Erythroblast (primary cell): ENCODE results near the gene CDK5RAP1.
"Not testable (repeated sequence)": the region's sequence is repeated elsewhere in the genome, so short reads cannot be mapped to it uniquely, and the experiment has no call there.

ENCODE experiments used
- DNase-seq, 2 experiments: peaks; one replicate each; lab custom pipeline; 2025; lab: John Stamatoyannopoulos, UW
- GATA1 ChIP-seq: IDR thresholded peaks from 2 replicates; pipeline ENCODE4 v1.6.1; 2011; ENCODE audit warnings: low read depth, mild to moderate bottlenecking, control low read depth, low read length, moderate library complexity
- POLR2A ChIP-seq: IDR thresholded peaks from 2 replicates; pipeline ENCODE4 v1.6.1; 2011; ENCODE audit warnings: mild to moderate bottlenecking, low read length

The CDK5RAP1 gene, protein sequence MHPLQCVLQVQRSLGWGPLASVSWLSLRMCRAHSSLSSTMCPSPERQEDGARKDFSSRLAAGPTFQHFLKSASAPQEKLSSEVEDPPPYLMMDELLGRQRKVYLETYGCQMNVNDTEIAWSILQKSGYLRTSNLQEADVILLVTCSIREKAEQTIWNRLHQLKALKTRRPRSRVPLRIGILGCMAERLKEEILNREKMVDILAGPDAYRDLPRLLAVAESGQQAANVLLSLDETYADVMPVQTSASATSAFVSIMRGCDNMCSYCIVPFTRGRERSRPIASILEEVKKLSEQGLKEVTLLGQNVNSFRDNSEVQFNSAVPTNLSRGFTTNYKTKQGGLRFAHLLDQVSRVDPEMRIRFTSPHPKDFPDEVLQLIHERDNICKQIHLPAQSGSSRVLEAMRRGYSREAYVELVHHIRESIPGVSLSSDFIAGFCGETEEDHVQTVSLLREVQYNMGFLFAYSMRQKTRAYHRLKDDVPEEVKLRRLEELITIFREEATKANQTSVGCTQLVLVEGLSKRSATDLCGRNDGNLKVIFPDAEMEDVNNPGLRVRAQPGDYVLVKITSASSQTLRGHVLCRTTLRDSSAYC

GRCh38 chr20:33401184-33401920, at the start of gene CDK5RAP1:
CDK5RAP1 (minus strand) TSS chr20:33401519; CDS start chr20:33397064, 4,455 bp downstream.
- DNase-seq: peak; percentile 95 to 96
- TF ChIP-seq GATA1: no peak
- TF ChIP-seq POLR2A: peak; percentile 76

- TF ChIP-seq POLR2A (no peak), GATA1 (no peak)
- DNase-seq: no peak
Observed at GRCh38 chr20:33450867-33451266, 49.5 kb upstream of the CDK5RAP1 start.

- TF ChIP-seq GATA1: no peak
- TF ChIP-seq POLR2A: no peak
- DNase-seq: no peak
Observed at GRCh38 chr20:33445881-33446625, 44.7 kb upstream of the CDK5RAP1 start.

- TF ChIP-seq GATA1: no peak
- no peak for TF ChIP-seq POLR2A
- peak; percentile 36 to 55 for DNase-seq
Observed at GRCh38 chr20:33444797-33445560, 43.7 kb upstream of the CDK5RAP1 start.

GRCh38 chr20:33443512-33444239, 42.4 kb upstream of the CDK5RAP1 start, which contains the start of gene SNTA1:
SNTA1 (minus strand) TSS chr20:33443763; CDS start chr20:33443620, 143 bp downstream.
- no peak for TF ChIP-seq GATA1
- TF ChIP-seq POLR2A: no peak
- DNase-seq: peak; percentile 85 to 87

GRCh38 chr20:33443006-33443511, 41.7 kb upstream of the CDK5RAP1 start:
- DNase-seq: peak; percentile 47 to 56
- no peak for TF ChIP-seq GATA1
- TF ChIP-seq POLR2A: no peak

DNA sequence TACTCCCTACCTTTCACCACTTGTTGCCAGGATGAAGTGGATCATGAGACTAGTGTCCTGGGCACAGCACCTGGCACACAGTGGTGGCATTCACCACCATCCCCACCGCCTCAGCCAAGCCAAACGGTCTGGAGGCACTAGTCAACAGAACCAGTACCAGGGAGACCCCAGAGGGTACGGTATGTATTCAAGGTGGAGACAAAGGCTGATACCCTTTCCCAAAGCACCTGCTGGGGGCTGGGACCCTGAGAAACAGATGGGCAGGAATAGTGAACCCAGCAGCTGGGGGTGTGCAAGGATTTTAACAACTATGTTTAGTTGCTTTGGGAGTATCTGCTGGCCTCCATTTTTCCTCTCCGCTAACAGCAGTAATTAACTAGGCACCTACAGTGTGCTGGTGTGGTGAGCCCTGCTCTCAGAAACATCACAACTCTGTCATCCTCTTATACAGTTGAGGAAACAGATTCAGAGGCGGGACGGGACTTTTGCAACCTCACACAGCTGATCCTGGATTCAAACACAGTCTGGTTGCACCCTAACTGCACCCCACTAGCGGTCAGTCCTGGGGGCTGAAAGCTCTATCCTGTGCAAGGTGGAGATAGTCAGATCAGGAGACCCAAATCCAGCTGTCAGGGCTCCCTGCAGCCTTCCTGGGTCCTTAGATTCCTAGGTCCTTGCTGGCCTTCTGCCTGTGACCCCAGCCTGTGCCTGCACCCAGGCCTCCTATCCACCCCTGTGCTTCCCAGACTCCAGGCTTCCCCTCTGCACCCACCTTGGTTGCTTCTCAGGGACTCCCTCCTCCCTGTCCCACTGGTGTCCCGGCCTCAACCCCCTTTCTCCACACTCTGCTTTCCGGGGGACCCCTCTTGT, 41.1 kb upstream of the CDK5RAP1 start:
- DNase-seq: no peak

GRCh38 chr20:33441142-33441955, 40.0 kb upstream of the CDK5RAP1 start:
- no peak for DNase-seq
- TF ChIP-seq POLR2A (no peak), GATA1 (no peak)

More for the DNA sequence above, 41.1 kb upstream of the CDK5RAP1 start:
- TF ChIP-seq POLR2A (no peak), GATA1 (no peak)

DNA sequence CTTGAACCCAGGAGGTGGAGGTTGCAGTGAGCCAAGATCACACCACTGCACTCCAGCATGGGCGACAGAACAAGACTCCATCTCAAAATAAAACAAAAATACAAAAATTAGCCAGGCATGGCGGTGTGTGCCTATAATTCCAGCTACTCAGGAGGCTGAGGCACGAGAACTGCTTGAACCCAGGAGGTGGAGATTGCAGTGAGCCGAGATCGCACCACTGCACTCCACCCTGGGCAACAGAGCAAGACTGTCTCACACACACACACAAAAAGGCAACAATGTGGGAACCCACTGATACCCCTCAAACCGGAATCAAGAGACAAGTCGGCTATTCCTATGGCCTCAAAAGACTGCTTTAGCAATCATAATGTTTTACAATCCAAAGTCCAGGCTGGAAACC, 39.2 kb upstream of the CDK5RAP1 start:
- not testable (repeated sequence) for DNase-seq

- DNase-seq: peak; percentile 39 to 70
- TF ChIP-seq GATA1: no peak
- TF ChIP-seq POLR2A: no peak
Observed at GRCh38 chr20:33438481-33438880, 37.2 kb upstream of the CDK5RAP1 start.
